Measurements from ENCODE around the gene C12orf76. TPM values are rescaled to one million over a fixed set of nuclear protein-coding genes. Genes with fewer than 3 reads are reported as not detected.
A peak's percentile ranks its signal among the peaks of the same experiment; 100 is the strongest.

The C12orf76 gene
- total and polyA plus RNA-seq, 9 of the 15 experiments (the other 6 are each of a cell fraction or from before 2014, with no cell fraction given), result 6.3 to 38.6 (median 12.3) TPM

- no peak for TF ChIP-seq ZNF445 (CRISPR knock-in tag; IDR thresholded peaks at IDR 0.05; ENCODE audit: low read depth)
- no peak for TF ChIP-seq PBX2 (CRISPR knock-in tag; IDR thresholded peaks at IDR 0.05; ENCODE audit: low read depth)
- 0 out of 2 replicates have a peak, but pooled peaks have one; percentile 41 for TF ChIP-seq PBX2 (tag; conservative IDR thresholded peaks at IDR 0.05; ENCODE audit: low read depth)
- TF ChIP-seq ZNF253 (CRISPR knock-in tag; conservative IDR thresholded peaks at IDR 0.05), result no peak
- peak; percentile 98 for TF ChIP-seq ZNF584 (CRISPR knock-in tag; IDR thresholded peaks at IDR 0.05; ENCODE audit: low read depth)
- TF ChIP-seq KLF1 (tag; IDR thresholded peaks at IDR 0.05), result no peak
- no peak for TF ChIP-seq ZEB2 (IDR thresholded peaks at IDR 0.05)
- no peak; the same call in none of the 2 replicates for TF ChIP-seq CREM (IDR thresholded peaks at IDR 0.05; ENCODE audit: low read depth)
- no peak for TF ChIP-seq IRF2 (CRISPR knock-in tag; IDR thresholded peaks at IDR 0.05)
- no peak for TF ChIP-seq ZNF551 (CRISPR knock-in tag; IDR thresholded peaks at IDR 0.05)
- TF ChIP-seq SAFB (IDR thresholded peaks at IDR 0.05; ENCODE audit: borderline replicate concordance, low read depth, low read length), result no peak
- TF ChIP-seq TFE3 (CRISPR knock-in tag; IDR thresholded peaks at IDR 0.05), result no peak
- TF ChIP-seq ZNF511 (CRISPR knock-in tag; IDR thresholded peaks at IDR 0.05), result no peak; the same call in 1 of the 2 replicates
- no peak for TF ChIP-seq ZBTB5 (IDR thresholded peaks at IDR 0.05)
- TF ChIP-seq GTF2B (IDR thresholded peaks at IDR 0.05; ENCODE audit: extremely low read depth, insufficient read length), result no peak
- TF ChIP-seq ZNF324 (CRISPR knock-in tag; IDR thresholded peaks at IDR 0.05), result no peak
- no peak for TF ChIP-seq ZSCAN29 (IDR thresholded peaks at IDR 0.05)
- no peak for TF ChIP-seq MBD1 (CRISPR knock-in tag; IDR thresholded peaks at IDR 0.05)
- no peak for TF ChIP-seq GTF2A2 (tag; IDR thresholded peaks at IDR 0.05)
Observed at GRCh38 chr12:110079477-110080400, 31.4 kb upstream of the C12orf76 start (continued).

All from K562 (cell line).